Mesothelial cell of epicardium (in vitro differentiated cells): Measurements from ENCODE around the gene FAHD1. TPM values are rescaled to one million over a fixed set of nuclear protein-coding genes. Genes with fewer than 3 reads are reported as not detected.

ENCODE experiments used
- DNase-seq, 2 experiments: peaks; one replicate each; pipeline ENCODE4 v3.0.0; 2021; ENCODE audit warnings: low spot score in 2 of 2; ENCODE audit not compliant: unreplicated experiment in 2 of 2
- H3K27ac Mint-ChIP-seq: 2 replicates; pipeline ENCODE4 v1.8.0; 2021; ENCODE audit warnings: mixed read lengths
- H3K27me3 Mint-ChIP-seq: 2 replicates; pipeline ENCODE4 v1.8.0; 2021; ENCODE audit warnings: low read depth, mixed read lengths
- H3K36me3 Mint-ChIP-seq: 2 replicates; pipeline ENCODE4 v1.8.0; 2021; ENCODE audit warnings: mixed read lengths
- H3K4me1 Mint-ChIP-seq: 2 replicates; pipeline ENCODE4 v1.8.0; 2021; ENCODE audit warnings: mixed read lengths
- H3K4me3 Mint-ChIP-seq: 2 replicates; pipeline ENCODE4 v1.8.0; 2021; ENCODE audit warnings: mild to moderate bottlenecking, moderate library complexity, mixed read lengths
- H3K9me3 Mint-ChIP-seq: 2 replicates; pipeline ENCODE4 v1.8.0; 2021; ENCODE audit warnings: mixed read lengths
- CTCF ChIP-seq: fragments of 200-600 bp; sonication (generic); IDR thresholded peaks from one replicate; pipeline ENCODE4 v1.5.0; 2021; ENCODE audit warnings: antibody characterized with exemption; ENCODE audit not compliant: unreplicated experiment
- total RNA-seq: library from RNA; stranded (reverse); gene quantifications from 3 replicates; pipeline ENCODE4 v1.2.1, GENCODE V29; 2021

The FAHD1 gene
- total RNA-seq, 1 donor from 2014 or later = 23.1 TPM

GRCh38 chr16:1832838-1833454 is 5.9 kb downstream of the FAHD1 start:
- H3K36me3 Mint-ChIP-seq = peaks cover 4% of the 10 kb centered on the region
- no peak for TF ChIP-seq CTCF
- peaks cover 21% of the 10 kb centered on the region for H3K4me1 Mint-ChIP-seq
- no peak for DNase-seq
- no peaks in the 10 kb centered on the region for H3K27me3 Mint-ChIP-seq
- H3K9me3 Mint-ChIP-seq = no peaks in the 10 kb centered on the region
- H3K27ac Mint-ChIP-seq = peak overlapping the region; percentile 34
- H3K4me3 Mint-ChIP-seq = no peak overlapping the region

DNA sequence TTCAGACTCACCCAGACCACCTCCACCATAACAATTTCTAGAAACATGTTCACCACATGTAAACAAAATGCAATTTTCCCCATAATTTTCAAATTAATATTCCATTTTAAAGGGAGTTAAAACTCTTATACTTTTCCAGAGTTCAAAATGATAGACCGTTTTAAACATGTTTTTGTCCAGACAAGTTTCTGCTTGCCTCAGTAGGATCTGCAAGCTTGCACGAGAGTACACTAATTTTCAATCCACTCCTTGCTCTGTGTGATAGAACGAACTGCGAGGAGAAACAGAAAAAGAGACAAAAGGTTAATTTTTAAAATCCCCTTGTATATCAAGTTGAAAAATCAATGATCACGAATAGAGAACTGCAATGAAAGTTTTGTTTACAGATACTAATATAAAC is 7.1 kb downstream of the FAHD1 start:
- Mint-ChIP-seq H3K9me3 (no peaks in the 10 kb centered on the region), H3K27me3 (no peaks in the 10 kb centered on the region), H3K4me1 (peaks cover 11% of the 10 kb centered on the region), H3K4me3 (no peak overlapping the region), H3K36me3 (peaks cover 4% of the 10 kb centered on the region), H3K27ac (peak overlapping the region; percentile 5)
- no peak for TF ChIP-seq CTCF
- no peak for DNase-seq

DNA sequence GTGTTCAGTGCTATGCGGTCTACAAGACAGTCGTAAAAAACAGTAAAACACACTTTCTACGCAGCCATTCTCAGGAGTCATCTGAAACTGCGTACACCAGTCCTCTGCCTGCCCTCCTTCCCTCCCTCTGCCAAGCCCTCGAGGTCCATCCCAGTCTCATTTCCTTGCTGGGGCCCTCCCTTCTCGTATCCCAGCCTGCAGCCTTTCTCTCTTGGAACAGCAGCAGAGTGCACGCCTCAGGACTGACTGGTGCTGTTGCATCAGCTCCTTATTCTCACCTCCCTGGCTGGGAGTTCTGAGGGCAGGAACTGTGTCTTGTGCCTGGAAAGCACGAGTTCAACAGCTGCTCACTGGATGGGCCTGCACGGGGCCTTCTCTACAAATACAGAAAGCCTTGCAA is 12.5 kb downstream of the FAHD1 start:
- H3K4me3 Mint-ChIP-seq = no peak overlapping the region
- H3K27ac Mint-ChIP-seq = no peak overlapping the region
- TF ChIP-seq CTCF = no peak
- DNase-seq = peak in 1 of 2 experiments; percentile 17
- no peaks in the 10 kb centered on the region for H3K9me3 Mint-ChIP-seq
- H3K4me1 Mint-ChIP-seq = no peaks in the 10 kb centered on the region
- no peaks in the 10 kb centered on the region for H3K27me3 Mint-ChIP-seq
- H3K36me3 Mint-ChIP-seq = no peaks in the 10 kb centered on the region

- TF ChIP-seq CTCF = no peak
- Mint-ChIP-seq H3K4me1 (no peaks in the 10 kb centered on the region), H3K9me3 (no peaks in the 10 kb centered on the region), H3K36me3 (no peaks in the 10 kb centered on the region), H3K4me3 (no peak overlapping the region), H3K27ac (no peak overlapping the region), H3K27me3 (peaks cover 35% of the 10 kb centered on the region)
- no peak for DNase-seq
Measured at GRCh38 chr16:1845985-1846384, 19.0 kb downstream of the FAHD1 start.

- Mint-ChIP-seq H3K4me1 (no peaks in the 10 kb centered on the region), H3K36me3 (no peaks in the 10 kb centered on the region), H3K9me3 (no peaks in the 10 kb centered on the region), H3K27me3 (peaks cover 39% of the 10 kb centered on the region), H3K27ac (no peak overlapping the region), H3K4me3 (no peak overlapping the region)
- no peak for DNase-seq
- no peak for TF ChIP-seq CTCF
Measured at GRCh38 chr16:1846416-1846815, 19.4 kb downstream of the FAHD1 start.

GRCh38 chr16:1850981-1851380 is 24.0 kb downstream of the FAHD1 start:
- Mint-ChIP-seq H3K27ac (no peak overlapping the region), H3K4me3 (no peak overlapping the region), H3K27me3 (peaks cover 69% of the 10 kb centered on the region), H3K36me3 (no peaks in the 10 kb centered on the region), H3K9me3 (no peaks in the 10 kb centered on the region), H3K4me1 (peaks cover 4% of the 10 kb centered on the region)
- no peak for TF ChIP-seq CTCF
- no peak for DNase-seq
